Nephron (organoid): ENCODE data around the gene SLC6A11.

Experiments
- H3K27ac Mint-ChIP-seq, 3 experiments: 2 replicates each; pipeline ENCODE4 v1.8.0; 2020; ENCODE audit warnings: mixed read lengths in 3 of 3, mild to moderate bottlenecking in 2 of 3, moderate library complexity in 1 of 3
- H3K27me3 Mint-ChIP-seq: 2 replicates; pipeline ENCODE4 v1.8.0; 2021; ENCODE audit warnings: low read depth, mild to moderate bottlenecking, moderate library complexity, mixed read lengths
- H3K36me3 Mint-ChIP-seq: 2 replicates; pipeline ENCODE4 v1.8.0; 2020; ENCODE audit warnings: low read depth, mixed read lengths
- H3K4me1 Mint-ChIP-seq: 2 replicates; pipeline ENCODE4 v1.8.0; 2020; ENCODE audit warnings: mixed read lengths
- H3K4me3 Mint-ChIP-seq, 3 experiments: 2 replicates each; pipeline ENCODE4 v1.8.0; 2020; ENCODE audit warnings: mild to moderate bottlenecking in 3 of 3, mixed read lengths in 3 of 3, moderate library complexity in 2 of 3
- H3K9me3 Mint-ChIP-seq: 2 replicates; pipeline ENCODE4 v1.8.0; 2020; ENCODE audit warnings: mixed read lengths
- TF ChIP-seq, protein P1 (sequence below), 3 experiments: fragments of 200-600 bp; sonication (generic); IDR thresholded peaks; one replicate each; pipeline ENCODE4 v1.5.0; 2021; ENCODE audit warnings: antibody characterized with exemption in 3 of 3; ENCODE audit not compliant: unreplicated experiment in 3 of 3

SLC6A11 gene

DNA sequence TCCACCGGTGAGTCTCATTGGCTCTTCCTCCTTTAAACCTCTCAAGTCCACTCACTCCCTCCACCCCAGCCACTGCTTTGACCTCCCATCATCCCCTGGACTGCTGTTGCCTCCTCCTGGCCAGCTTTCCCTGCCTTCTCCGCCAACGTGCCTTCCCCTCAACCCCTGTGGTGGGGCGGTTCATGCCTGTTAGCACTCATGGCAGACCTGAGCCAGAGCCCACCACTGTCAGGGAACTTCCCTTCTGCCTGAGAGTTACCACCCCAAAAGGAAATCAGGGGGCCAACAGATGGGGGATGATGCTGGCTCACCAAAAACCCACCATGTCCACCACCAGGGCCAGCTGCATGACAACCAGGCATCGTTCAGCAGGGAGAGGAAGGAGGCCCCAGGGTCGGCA is 132.3 kb downstream of the SLC6A11 start:
- Mint-ChIP-seq H3K36me3 (no peaks in the 10 kb centered on the region), H3K4me3 (no peak overlapping the region), H3K9me3 (no peaks in the 10 kb centered on the region), H3K4me1 (no peaks in the 10 kb centered on the region), H3K27ac (no peak overlapping the region), H3K27me3 (peaks cover 65% of the 10 kb centered on the region)
- TF ChIP-seq, protein P1, sequence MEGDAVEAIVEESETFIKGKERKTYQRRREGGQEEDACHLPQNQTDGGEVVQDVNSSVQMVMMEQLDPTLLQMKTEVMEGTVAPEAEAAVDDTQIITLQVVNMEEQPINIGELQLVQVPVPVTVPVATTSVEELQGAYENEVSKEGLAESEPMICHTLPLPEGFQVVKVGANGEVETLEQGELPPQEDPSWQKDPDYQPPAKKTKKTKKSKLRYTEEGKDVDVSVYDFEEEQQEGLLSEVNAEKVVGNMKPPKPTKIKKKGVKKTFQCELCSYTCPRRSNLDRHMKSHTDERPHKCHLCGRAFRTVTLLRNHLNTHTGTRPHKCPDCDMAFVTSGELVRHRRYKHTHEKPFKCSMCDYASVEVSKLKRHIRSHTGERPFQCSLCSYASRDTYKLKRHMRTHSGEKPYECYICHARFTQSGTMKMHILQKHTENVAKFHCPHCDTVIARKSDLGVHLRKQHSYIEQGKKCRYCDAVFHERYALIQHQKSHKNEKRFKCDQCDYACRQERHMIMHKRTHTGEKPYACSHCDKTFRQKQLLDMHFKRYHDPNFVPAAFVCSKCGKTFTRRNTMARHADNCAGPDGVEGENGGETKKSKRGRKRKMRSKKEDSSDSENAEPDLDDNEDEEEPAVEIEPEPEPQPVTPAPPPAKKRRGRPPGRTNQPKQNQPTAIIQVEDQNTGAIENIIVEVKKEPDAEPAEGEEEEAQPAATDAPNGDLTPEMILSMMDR (IDR thresholded peaks at IDR 0.05; ENCODE audit: unreplicated experiment in 3 of 3) = no peak

DNA sequence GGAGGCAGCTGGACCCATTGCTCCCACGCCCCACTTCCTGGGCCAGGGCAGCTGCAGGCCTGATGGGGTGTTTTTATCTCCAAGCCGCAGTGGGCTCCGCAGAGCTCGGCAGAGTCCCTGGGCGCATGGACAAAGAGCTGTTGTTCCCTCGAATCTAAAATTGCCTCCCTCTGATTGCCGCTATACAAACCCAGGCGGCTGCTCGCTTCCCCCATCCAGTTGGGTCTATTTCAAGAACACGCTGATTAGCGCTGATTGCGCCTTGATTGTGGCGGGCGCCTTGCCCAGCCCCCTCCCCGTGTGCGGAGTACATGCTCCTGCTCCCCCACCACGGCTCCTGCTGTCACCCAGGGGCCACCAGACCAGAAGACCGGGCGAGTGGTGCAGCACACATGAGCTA is 133.2 kb downstream of the SLC6A11 start:
- Mint-ChIP-seq H3K27me3 (peaks cover 72% of the 10 kb centered on the region), H3K9me3 (no peaks in the 10 kb centered on the region), H3K4me1 (no peaks in the 10 kb centered on the region), H3K27ac (no peak overlapping the region), H3K36me3 (no peaks in the 10 kb centered on the region), H3K4me3 (no peak overlapping the region)
- TF ChIP-seq, protein P1 (IDR thresholded peaks at IDR 0.05; ENCODE audit: unreplicated experiment in 3 of 3) = no peak

DNA sequence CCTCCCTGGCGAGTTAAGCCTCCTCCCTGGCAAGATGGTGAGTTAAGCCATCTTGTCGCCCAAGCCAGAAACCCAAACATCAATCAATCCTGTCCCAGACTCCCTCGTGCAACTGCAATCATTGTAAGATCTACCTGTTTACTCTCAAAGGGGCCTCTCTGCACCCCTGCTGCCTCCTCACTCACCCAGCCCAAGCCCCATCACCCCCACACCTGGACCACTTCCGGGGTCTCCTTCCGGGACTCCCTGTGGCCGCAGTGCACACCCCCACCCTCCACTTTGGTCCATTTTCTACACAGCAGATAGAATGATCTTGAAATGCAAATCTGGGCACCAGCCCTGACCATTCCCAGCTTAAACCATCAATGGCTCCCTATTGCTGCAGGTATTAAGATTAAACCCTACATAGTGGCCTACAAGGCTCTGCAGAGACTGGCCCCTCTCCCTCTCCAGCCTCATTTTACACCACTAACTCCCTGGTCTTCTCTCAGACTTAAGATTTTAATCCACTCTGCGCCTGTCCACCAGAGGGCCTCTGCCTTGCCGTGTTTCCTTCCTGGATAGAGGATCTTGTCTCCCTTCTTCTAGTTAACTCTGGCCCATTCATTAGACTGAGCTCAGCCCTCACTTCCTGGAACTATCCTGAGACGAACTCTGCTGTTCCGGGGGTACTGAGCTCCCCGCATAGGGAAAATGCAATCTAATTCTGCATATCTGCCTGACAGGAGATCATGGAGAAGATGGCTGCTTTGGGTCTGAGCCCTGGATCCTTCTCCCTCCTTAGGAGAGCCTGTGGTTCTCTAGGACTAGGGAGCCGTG is 134.7 kb downstream of the SLC6A11 start:
- peaks cover 4% of the 10 kb centered on the region for H3K4me1 Mint-ChIP-seq
- no peaks in the 10 kb centered on the region for H3K9me3 Mint-ChIP-seq
- H3K4me3 Mint-ChIP-seq = peak overlapping the region in 1 of 3 experiments; percentile 15
- H3K27ac Mint-ChIP-seq = no peak overlapping the region
- H3K27me3 Mint-ChIP-seq = peaks cover 67% of the 10 kb centered on the region
- no peaks in the 10 kb centered on the region for H3K36me3 Mint-ChIP-seq
- TF ChIP-seq, protein P1 (IDR thresholded peaks at IDR 0.05; ENCODE audit: unreplicated experiment in 3 of 3) = peak; percentile 47 to 60 (median 54)

DNA sequence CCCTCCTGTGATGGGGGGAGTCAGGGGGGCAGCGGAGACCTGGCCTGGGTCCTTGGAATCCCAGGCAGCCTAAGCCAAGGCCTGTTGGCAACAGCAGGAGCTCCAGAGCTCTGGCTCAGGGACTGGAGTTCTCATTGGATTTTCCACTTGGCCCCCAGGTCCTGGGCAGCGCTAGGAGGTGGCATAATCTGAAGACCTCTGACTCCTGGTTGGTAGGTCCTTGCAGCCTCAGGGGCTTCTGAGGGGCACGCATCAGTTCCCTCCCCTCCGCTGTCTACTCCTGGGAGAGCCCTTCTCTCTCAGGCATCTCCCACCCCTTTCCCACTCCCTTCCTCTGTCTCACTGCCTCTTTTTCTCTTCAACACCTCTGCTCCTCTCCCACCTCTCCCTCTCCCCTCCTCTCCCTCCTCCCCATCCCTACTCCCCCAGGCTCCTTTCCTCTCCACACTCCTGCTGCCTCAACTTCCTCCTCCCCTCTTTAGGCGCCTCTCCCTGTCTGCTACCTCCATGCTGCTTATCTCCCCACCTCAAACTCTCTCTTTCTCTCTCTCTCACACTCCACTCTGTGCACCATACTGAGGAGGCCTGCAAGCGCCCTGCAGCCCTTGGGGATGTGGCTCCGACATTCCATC is 135.4 kb downstream of the SLC6A11 start:
- TF ChIP-seq, protein P1 (IDR thresholded peaks at IDR 0.05; ENCODE audit: unreplicated experiment in 3 of 3) = no peak
- peaks cover 66% of the 10 kb centered on the region for H3K27me3 Mint-ChIP-seq
- no peak overlapping the region for H3K4me3 Mint-ChIP-seq
- H3K4me1 Mint-ChIP-seq = peaks cover 11% of the 10 kb centered on the region
- no peaks in the 10 kb centered on the region for H3K36me3 Mint-ChIP-seq
- H3K9me3 Mint-ChIP-seq = no peaks in the 10 kb centered on the region
- no peak overlapping the region for H3K27ac Mint-ChIP-seq

DNA sequence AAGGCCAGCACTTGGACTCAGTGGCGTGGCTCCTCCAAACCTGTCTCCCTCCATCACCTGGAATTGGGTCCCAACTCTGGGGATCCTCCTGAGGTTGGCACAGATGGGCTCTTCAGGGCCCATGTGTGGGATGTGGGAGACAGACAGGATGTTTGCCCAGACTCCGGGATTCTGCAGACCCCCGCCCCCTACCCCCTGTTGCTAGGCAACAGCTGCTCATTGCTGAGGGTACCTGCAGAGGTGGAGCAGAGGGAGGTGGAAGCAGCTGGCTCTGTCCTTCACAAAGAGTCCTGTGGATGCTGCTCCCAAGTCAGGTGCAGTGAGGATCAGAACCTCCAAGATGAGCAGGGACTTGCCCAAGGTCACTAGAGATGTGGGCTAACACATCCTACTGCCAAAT is 136.5 kb downstream of the SLC6A11 start:
- H3K36me3 Mint-ChIP-seq = no peaks in the 10 kb centered on the region

More for the DNA sequence above, 136.5 kb downstream of the SLC6A11 start:
- no peak overlapping the region for H3K4me3 Mint-ChIP-seq
- H3K27ac Mint-ChIP-seq = no peak overlapping the region
- no peaks in the 10 kb centered on the region for H3K9me3 Mint-ChIP-seq
- peaks cover 66% of the 10 kb centered on the region for H3K27me3 Mint-ChIP-seq
- peaks cover 20% of the 10 kb centered on the region for H3K4me1 Mint-ChIP-seq
- TF ChIP-seq, protein P1 (IDR thresholded peaks at IDR 0.05; ENCODE audit: unreplicated experiment in 3 of 3) = no peak
